PC-3 (cell line): Measurements from ENCODE around the gene MIER1. TPM values are rescaled to one million over a fixed set of nuclear protein-coding genes. Genes with fewer than 3 reads are reported as not detected.

Experiments used
- ATAC-seq: fragments of 200-7000 bp; cut with Tn5 transposase; 2 replicates; pipeline ENCODE4 v1.9.1; 2020; ENCODE audit warnings: mild to moderate bottlenecking, moderate library complexity
- BruUV-seq: library from RNA; stranded (reverse); fragments of 400-500 nt; replicated peaks from 2 replicates; lab custom pipeline; 2021; lab: Mats Ljungman, UMichigan
- CTCF ChIA-PET: fragments of 300-600 bp; sonication (Branson Sonifier 250); formaldehyde crosslinking; loops from one replicate; lab custom pipeline; 2022; ENCODE audit warnings: antibody characterized with exemption; lab: Charles Lee
- POLR2A ChIA-PET: fragments of 300-600 bp; sonication (Branson Sonifier 250); formaldehyde crosslinking; loops from one replicate; lab custom pipeline; 2022; ENCODE audit warnings: antibody characterized with exemption; ENCODE audit not compliant: unreplicated experiment; lab: Charles Lee
- DNase-seq: peaks from one replicate; pipeline ENCODE4 v3.0.0-alpha.2; 2015
- H2AFZ ChIP-seq: fragments of 300-600 bp; sonication (generic); 2 replicates; pipeline ENCODE4 v1.6.0; 2016; ENCODE audit warnings: antibody characterized with exemption, low read length
- H3F3A ChIP-seq: fragments of 300-600 bp; sonication (generic); one replicate; pipeline ENCODE4 v1.6.0; 2017; ENCODE audit warnings: antibody characterized with exemption, low read length, control low read depth, mild to moderate bottlenecking; ENCODE audit not compliant: unreplicated experiment
- H3K27ac ChIP-seq: fragments of 300-600 bp; sonication (generic); 2 replicates; pipeline ENCODE4 v1.5.1; 2016; ENCODE audit warnings: mild to moderate bottlenecking, low read length
- H3K27me3 ChIP-seq: fragments of 300-600 bp; sonication (generic); 2 replicates; pipeline ENCODE4 v1.6.1; 2016; ENCODE audit warnings: low read length, mixed read lengths
- H3K36me3 ChIP-seq: fragments of 300-600 bp; sonication (generic); 2 replicates; pipeline ENCODE4 v1.6.1; 2016; ENCODE audit warnings: low read depth, mixed run types, low read length, mixed read lengths
- H3K4me1 ChIP-seq: fragments of 300-600 bp; sonication (generic); 2 replicates; pipeline ENCODE4 v1.5.1; 2016; ENCODE audit warnings: low read length; ENCODE audit not compliant: insufficient read depth
- H3K4me2 ChIP-seq: fragments of 300-600 bp; sonication (generic); 2 replicates; pipeline ENCODE4 v1.6.0; 2016; ENCODE audit warnings: low read length
- H3K4me3 ChIP-seq: fragments of 300-600 bp; sonication (generic); 2 replicates; pipeline ENCODE4 v1.5.1; 2016; ENCODE audit warnings: mild to moderate bottlenecking, low read length, mixed read lengths
- H3K79me2 ChIP-seq: fragments of 300-600 bp; sonication (generic); 2 replicates; pipeline ENCODE4 v1.6.1; 2017; ENCODE audit warnings: low read length, mixed read lengths
- H3K9ac ChIP-seq: fragments of 300-600 bp; sonication (generic); 2 replicates; pipeline ENCODE4 v1.6.0; 2016; ENCODE audit warnings: mild to moderate bottlenecking, low read length
- H3K9me2 ChIP-seq: fragments of 300-600 bp; sonication (generic); replicated peaks from 2 replicates; pipeline ENCODE4 v1.6.1; 2016; ENCODE audit warnings: mixed run types, low read length, mixed read lengths
- H3K9me3 ChIP-seq: fragments of 300-600 bp; sonication (generic); 2 replicates; pipeline ENCODE4 v1.6.1; 2016; ENCODE audit warnings: low read length, mixed read lengths
- H4K20me1 ChIP-seq: fragments of 300-600 bp; sonication (generic); 2 replicates; pipeline ENCODE4 v1.6.1; 2016; ENCODE audit warnings: low read length, mixed read lengths
- CTCF ChIP-seq: fragments of 300-600 bp; sonication (generic); conservative IDR thresholded peaks from 2 replicates; pipeline ENCODE4 v1.5.1; 2017; ENCODE audit warnings: antibody characterized with exemption, low read depth, mild to moderate bottlenecking, low read length
- EZH2 ChIP-seq: fragments of 300-600 bp; sonication (generic); IDR thresholded peaks from one replicate; pipeline ENCODE4 v1.6.1; 2017; ENCODE audit warnings: antibody characterized with exemption, mild to moderate bottlenecking, low read length; ENCODE audit not compliant: unreplicated experiment
- EZH2phosphoT487 ChIP-seq: fragments of 300-600 bp; sonication (generic); IDR thresholded peaks from 2 replicates; pipeline ENCODE4 v1.6.1; 2018; ENCODE audit warnings: mild to moderate bottlenecking, antibody characterized with exemption, low read length, borderline replicate concordance
- intact Hi-C: fragments of 100-400 bp; cut with micrococcal nuclease; formaldehyde crosslinking; loops from 2 replicates; pipeline ENCODE4 v1.9.0; 2023
- total RNA-seq: library from RNA; depleted of rRNA; stranded (reverse); fragments of >200 nt; gene quantifications from 2 replicates; pipeline ENCODE4 v1.2.3, GENCODE V29; 2014

MIER1 gene
- total RNA-seq, 1 experiment from 2014 or later: 11.8 TPM

GRCh38 chr1:66919828-66920227 lies 5.0 kb upstream of the MIER1 start:
- DNase-seq (no peak), ATAC-seq (no peak)
- Histone ChIP-seq H3K27me3 (no peaks in the 10 kb centered on the region), H3K36me3 (no peaks in the 10 kb centered on the region), H3K4me1 (0 out of 2 replicates have a peak, but pooled peaks cover 7% of the 10 kb centered on the region), H3K4me2 (no peak overlapping the region), H3F3A (no peaks in the 10 kb centered on the region), H3K4me3 (no peak overlapping the region), H4K20me1 (no peaks in the 10 kb centered on the region), H3K9me2 (no peaks in the 10 kb centered on the region), H3K79me2 (peaks cover 19% of the 10 kb centered on the region), H3K9me3 (no peaks in the 10 kb centered on the region), H3K9ac (no peak overlapping the region), H2AFZ (no peak overlapping the region), H3K27ac (no peak overlapping the region)
- intact Hi-C loops: no loop called here
- TF ChIP-seq CTCF: no peak
- CTCF ChIA-PET: no interaction called here
- no TSS peak for BruUV-seq
- POLR2A ChIA-PET: no interaction called here

- Histone ChIP-seq H3K4me2 (no peak overlapping the region), H3F3A (no peaks in the 10 kb centered on the region), H4K20me1 (no peaks in the 10 kb centered on the region), H3K9ac (no peak overlapping the region), H3K4me3 (no peak overlapping the region), H2AFZ (no peak overlapping the region), H3K79me2 (peaks cover 19% of the 10 kb centered on the region), H3K36me3 (no peaks in the 10 kb centered on the region), H3K9me3 (no peaks in the 10 kb centered on the region), H3K27me3 (no peaks in the 10 kb centered on the region), H3K27ac (no peak overlapping the region), H3K9me2 (no peaks in the 10 kb centered on the region), H3K4me1 (0 out of 2 replicates have a peak, but pooled peaks cover 7% of the 10 kb centered on the region)
- BruUV-seq: no TSS peak
- TF ChIP-seq EZH2 (no peak), CTCF (no peak), EZH2phosphoT487 (no peak)
- POLR2A ChIA-PET: no interaction called here
- DNase-seq (no peak), ATAC-seq (no peak)
- intact Hi-C loops: no loop called here
- CTCF ChIA-PET: no interaction called here
Measured at GRCh38 chr1:66920543-66920942, 4.2 kb upstream of the MIER1 start.

GRCh38 chr1:66925558-66925910 lies 744 bp downstream of the MIER1 start:
- Histone ChIP-seq H3K4me2 (peak overlapping the region; percentile 96), H4K20me1 (no peaks in the 10 kb centered on the region), H3K36me3 (no peaks in the 10 kb centered on the region), H3K4me3 (peak overlapping the region; percentile 75), H2AFZ (peak overlapping the region; percentile 82), H3F3A (no peaks in the 10 kb centered on the region), H3K9me3 (no peaks in the 10 kb centered on the region), H3K79me2 (peaks cover 51% of the 10 kb centered on the region), H3K4me1 (peaks cover 29% of the 10 kb centered on the region), H3K27ac (peak overlapping the region; percentile 58), H3K9ac (peak overlapping the region; percentile 70), H3K9me2 (no peaks in the 10 kb centered on the region), H3K27me3 (no peaks in the 10 kb centered on the region)
- DNase-seq (no peak), ATAC-seq (peak; percentile 1)
- no TSS peak for BruUV-seq
- POLR2A ChIA-PET: interaction anchor here (0.6 kb wide), 1 partner anchor 213 kb away, joined by 3 read pairs; no protein-coding TSS in a partner anchor
- TF ChIP-seq EZH2: no peak
- no peak for TF ChIP-seq CTCF
- no peak for TF ChIP-seq EZH2phosphoT487
- intact Hi-C loops: no loop called here
- CTCF ChIA-PET: interaction anchor here (0.5 kb wide), 1 partner anchor 223 kb away, joined by 3 read pairs; no protein-coding TSS in a partner anchor
